ENCODE data around the gene PCDHGC3.
A peak's percentile ranks its signal among the peaks of the same experiment; 100 is the strongest.

PCDHGC3 gene

DNA sequence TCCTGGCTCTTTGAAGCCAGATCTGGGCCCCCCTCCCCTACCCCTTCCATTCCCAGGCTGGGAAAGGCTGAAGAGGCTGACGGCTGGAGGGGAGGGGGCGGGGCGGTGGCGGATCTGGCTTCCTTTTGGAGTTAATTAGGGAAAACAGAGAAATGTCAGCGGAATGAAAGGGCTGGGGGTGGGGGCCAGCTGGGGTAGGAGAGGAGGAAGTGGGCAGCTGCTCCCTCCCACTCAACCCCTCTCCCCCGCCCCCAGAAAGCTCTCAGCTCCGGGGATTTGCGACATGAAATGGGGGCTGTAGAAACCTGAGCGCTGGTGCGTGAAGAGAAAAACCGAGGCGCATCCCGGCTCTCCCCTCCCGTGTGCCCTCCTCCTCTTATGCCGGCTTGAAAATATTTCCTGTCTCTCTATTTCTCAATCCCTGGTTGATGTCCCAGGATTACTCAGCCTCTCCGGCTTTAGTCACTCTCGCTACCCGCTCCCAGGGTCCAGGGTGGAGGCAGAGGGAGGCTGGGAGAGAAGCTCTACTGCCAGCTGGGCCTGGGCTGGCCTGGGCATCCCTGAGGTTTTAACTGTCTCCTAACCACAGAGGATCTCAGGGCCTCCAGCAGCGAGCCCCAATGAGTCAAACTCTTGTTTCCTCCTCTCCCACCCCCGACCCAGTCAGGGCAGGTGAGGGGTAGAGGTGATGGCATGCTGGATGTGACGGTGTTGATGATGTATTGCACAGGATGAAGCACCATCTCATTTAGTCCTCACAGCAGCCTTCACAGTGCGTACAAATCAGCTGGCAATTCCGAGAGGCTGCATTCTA is 33.2 kb downstream of the PCDHGC3 start:
- no peak for DNase-seq

DNA sequence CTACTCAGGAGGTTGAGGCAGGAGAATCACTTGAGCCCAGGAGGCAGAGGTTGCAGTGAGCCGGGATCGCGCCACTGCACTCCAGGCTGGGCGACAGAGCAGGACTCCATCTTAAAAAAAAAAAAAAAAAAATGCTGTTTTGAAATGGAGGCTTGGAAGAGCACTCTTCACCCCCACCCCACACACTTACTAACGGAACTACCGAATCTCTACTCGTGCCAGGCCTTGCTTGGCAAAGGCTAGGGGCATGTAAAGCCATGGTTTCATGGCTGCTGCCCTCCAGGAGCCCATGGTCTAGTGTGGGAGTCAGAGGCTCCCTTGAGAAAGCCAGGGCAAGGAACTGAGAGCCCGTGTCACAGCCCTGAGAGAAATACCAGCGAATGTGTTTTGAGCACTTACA is 34.4 kb downstream of the PCDHGC3 start:
- DNase-seq, result no peak

DNA sequence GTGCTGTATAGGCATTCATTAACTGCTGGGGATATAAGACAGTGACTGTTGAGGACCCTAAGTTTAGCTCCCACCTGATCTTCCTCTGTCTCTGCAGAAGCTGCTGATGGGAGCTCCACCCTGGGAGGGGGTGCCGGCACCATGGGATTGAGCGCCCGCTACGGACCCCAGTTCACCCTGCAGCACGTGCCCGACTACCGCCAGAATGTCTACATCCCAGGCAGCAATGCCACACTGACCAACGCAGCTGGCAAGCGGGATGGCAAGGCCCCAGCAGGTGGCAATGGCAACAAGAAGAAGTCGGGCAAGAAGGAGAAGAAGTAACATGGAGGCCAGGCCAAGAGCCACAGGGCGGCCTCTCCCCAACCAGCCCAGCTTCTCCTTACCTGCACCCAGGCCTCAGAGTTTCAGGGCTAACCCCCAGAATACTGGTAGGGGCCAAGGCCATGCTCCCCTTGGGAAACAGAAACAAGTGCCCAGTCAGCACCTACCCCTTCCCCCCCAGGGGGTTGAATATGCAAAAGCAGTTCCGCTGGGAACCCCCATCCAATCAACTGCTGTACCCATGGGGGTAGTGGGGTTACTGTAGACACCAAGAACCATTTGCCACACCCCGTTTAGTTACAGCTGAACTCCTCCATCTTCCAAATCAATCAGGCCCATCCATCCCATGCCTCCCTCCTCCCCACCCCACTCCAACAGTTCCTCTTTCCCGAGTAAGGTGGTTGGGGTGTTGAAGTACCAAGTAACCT is 35.3 kb downstream of the PCDHGC3 start:
- DNase-seq, result no peak

DNA sequence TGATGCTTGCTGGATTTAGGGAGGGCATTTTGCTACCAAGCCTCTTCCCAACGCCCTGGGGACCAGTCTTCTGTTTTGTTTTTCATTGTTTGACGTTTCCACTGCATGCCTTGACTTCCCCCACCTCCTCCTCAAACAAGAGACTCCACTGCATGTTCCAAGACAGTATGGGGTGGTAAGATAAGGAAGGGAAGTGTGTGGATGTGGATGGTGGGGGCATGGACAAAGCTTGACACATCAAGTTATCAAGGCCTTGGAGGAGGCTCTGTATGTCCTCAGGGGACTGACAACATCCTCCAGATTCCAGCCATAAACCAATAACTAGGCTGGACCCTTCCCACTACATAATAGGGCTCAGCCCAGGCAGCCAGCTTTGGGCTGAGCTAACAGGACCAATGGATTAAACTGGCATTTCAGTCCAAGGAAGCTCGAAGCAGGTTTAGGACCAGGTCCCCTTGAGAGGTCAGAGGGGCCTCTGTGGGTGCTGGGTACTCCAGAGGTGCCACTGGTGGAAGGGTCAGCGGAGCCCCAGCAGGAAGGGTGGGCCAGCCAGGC is 36.1 kb downstream of the PCDHGC3 start:
- no peak for DNase-seq

DNA sequence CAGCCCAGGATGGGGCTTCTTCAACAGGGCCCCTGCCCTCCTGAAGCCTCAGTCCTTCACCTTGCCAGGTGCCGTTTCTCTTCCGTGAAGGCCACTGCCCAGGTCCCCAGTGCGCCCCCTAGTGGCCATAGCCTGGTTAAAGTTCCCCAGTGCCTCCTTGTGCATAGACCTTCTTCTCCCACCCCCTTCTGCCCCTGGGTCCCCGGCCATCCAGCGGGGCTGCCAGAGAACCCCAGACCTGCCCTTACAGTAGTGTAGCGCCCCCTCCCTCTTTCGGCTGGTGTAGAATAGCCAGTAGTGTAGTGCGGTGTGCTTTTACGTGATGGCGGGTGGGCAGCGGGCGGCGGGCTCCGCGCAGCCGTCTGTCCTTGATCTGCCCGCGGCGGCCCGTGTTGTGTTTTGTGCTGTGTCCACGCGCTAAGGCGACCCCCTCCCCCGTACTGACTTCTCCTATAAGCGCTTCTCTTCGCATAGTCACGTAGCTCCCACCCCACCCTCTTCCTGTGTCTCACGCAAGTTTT is 36.7 kb downstream of the PCDHGC3 start:
- DNase-seq, result peak; percentile 16

DNA sequence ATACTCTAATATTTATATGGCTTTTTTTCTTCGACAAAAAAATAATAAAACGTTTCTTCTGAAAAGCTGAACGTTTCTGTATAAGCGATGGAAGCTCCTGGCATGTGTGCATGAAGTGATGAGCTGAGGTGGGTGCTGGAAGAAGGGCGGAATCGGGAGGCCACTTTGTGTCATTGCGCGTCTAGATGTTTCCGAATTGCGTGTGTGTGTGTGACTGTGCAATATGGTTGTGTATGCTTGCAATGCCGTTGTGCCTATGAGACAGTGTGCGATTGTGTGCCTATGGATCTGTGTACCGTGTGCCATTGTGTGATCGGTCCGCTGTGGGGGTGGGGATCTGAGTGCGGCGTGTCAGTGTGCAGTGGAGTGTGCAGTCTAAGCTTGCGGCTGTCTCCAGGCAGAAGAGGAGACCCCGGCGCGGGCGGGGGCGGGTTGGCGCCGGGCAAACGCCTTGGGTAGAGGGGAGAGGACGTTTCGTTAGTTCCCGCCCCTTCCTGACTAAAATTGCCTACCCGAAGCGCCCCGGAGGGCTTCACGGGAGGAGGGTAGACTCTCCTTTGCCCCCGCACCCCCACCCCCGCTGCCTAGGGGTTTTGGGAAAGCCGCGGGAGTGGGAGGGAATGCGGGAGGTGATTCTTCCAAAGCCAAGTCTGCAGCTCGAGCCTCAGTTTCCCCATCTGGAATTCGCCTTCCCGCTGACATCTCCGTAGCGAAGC is 37.3 kb downstream of the PCDHGC3 start:
- DNase-seq, result no peak

DNA sequence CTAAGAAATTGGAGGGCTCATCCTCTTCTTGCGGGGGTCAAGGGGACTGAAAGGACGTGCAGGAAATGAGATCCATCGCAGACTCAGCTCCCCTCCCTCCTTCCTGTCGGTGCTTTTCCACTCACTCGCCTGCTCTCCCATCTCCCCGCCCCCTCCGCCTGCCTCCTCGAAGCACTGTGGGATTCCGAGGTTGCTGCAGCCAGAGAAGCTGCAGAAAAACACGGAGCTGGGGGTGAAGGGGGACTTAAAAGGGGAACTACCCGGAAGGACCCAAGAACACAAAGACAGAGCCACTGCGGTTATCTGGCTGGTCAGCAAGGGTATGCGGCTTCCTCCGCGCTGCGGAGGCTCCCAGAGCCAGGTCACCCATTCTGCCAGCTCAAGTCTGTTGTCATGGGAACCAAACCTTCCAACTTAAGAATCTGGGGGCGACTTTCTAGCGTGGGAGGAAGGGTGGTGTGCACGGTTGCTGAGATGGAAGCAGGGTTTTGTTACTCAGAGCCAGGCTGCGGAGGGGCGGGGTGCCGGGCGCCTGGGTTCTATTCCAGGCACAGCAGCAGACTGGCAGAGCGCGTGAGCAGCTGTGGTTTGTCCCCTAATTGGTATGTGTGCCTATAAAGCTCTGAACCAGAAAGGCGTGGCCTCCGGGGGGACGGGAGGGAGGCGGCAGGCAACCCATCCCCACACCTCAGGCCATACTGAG is 38.0 kb downstream of the PCDHGC3 start:
- DNase-seq, result no peak

DNA sequence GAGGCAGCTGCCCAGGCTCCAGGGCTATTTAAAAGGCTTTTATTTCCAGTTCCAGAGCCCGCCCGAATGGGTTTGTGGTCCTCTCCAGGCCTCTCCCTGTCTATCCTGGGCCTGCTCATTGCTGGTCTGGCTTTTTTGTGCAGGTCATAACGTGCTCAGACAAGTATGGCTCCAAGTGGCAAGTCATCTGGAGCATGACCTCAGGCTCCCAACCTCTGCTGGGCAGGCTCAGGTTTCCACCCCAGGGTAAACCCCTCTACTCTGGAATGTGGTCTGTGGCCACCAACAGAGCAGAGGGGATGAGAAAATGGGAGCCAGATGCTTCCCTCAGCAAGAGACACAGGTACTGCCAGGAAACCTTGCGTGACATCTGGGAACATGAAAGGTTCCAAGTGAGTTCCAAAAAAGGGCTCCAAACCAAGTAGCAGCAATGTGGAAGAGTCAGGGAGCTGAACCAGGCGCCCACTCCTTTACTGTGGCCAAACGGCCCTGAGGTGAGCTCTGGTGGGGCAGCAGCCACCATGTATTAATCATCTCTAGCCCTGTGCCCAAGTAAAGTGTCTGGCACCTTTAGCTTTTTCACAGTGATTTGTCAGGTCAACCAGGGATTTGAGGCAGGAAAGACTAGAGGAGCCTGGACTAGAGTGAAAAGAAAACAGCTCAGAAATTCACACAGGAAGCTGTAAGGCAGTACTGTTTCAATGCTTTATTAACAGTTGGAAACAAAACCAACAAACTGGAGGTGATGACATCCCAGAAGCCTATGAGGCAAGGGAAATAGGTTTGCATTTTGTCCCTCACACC is 38.8 kb downstream of the PCDHGC3 start:
- DNase-seq, result no peak

DNA sequence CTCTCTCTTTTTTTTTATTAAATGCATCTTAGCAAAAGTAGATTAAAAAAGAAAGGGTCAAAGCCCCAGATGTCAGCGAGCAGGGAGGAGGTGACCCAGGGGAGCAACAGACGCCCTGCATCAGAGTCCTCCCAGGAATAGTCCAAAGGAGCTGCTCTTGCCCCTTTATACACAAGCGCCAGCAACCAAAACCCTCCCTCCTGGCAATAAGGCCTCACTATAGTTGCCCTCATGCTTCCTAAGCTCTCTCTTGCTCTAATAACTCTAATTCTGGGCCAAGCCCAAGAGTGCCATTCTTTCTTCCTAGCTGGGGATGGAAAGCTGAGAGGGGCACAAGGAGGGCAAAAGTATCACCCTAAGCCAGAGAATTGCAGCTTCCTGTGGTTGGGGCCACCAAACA is 39.4 kb downstream of the PCDHGC3 start:
- DNase-seq, result no peak

DNA sequence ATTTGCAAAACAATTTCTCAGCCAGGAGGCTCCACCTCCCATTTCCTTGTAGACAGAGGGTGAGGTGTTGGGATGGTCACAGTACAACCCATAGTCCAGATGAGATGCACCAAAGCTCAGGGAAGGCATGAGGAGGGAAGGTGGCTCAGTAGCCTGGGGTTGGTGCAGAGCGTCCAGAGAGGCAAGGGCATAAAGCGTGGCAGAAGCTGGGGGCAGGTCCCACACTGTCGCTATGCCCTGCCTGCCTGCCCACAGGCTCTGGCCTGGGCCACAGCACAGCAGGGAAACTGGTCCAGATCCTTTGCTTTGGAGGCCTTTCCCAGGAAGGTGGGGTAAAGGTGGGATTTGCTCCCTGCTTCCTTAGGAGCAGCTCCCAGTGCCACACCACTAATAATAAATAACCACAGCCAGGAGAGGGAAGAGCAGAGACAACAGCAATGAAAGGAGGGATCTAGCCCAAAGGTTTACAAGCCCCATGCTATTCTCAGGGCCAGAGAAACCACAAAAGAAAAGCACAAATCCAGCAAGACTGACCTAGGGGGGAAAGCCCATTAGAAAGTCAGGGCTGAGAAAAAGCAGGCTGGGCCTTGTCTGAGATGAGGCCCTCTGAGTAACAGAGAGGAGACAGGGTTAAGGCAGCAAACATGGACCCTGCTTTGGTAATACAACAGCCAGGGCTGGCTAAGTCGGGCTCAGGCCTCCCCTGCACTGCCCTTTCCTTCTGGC is 40.3 kb downstream of the PCDHGC3 start:
- DNase-seq, result no peak

DNA sequence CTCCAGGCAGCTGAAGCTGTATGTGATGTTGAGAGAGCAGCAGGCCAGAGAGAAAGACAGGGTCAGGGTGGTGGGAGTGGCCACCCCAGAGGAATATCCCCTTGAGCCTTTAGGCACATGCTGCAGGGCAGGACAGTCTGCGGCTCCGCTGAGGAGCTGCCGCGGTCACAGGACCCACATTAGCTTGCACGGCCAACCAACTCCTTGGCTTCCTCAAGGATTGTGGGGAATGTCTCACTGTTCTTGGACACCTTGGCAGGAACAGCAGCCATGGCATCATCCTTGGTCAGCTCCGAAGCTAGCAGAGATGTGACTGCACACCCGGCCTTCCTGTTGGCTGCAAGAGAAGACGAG is 40.9 kb downstream of the PCDHGC3 start:
- DNase-seq, result no peak

DNA sequence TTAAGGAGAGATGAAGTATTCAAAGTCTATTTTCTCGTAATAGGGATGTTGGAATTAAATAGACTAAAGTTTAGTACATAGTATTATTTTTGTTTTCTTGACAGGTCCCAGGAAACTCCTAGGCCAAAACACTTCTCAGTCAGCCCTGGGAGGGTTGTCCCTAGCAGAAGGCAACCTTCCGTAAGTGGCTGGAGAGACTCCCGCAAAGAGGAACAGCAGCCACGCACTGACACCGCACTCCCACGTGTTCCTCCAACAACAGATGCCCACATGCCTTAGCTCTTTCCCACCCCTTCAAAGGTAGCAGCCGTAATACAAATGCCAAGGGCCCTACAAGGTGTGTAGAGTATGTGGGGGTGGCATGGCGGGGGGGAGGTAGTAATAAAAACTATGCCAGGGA is 41.5 kb downstream of the PCDHGC3 start:
- no peak for DNase-seq

DNA sequence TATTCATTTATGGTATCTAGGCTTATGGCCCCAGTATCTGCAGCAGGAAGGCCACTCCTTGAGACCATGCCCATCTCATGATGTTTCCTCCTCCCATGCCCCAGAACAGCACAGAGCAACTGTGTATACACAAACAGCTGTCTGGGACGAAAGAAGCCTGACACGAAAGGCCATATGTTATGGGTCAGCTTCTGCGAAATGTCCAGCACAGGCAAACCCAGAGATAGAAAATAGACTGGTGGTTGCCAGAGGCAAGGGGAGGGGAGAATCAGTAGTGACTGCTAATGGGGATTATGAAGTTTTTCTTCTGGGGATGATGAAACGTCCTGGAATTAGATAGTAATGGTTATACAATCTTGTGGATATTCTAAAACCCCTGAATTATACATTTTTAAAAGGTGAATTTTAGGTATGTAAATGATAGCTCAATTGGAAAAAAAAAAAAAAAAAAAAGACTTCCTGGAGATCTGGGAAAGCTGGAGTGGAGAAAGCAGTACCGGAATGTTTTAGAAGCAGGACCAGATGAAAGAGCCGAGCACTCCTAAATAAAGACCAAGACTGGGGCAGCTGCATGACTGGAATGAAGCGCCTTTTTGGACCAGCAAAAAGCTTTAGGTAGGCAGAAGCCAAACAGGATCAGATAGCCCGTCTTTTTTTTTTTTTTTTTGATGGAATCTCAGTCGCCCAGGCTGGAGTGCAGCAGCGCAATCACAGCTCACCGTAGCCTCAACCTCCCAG is 42.3 kb downstream of the PCDHGC3 start:
- DNase-seq, result no peak

DNA sequence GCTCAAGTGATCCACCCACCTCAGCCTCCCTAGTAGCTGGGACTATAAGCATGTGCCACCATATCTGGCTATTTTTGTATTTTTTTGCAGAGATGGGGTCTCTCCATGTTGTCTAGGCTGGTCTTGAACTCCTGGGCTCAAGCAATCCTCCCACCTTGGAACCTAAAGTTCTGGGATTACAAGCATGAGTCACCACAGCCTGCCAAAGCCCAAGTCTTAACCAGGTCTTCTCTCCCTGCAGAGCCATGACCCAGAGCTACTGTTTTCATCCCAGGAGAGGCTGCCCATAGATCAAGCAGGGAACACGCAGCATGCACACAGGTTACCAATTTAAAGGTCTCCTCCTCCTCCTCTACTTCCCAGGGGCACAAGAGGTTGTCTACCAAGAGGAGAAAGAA is 42.9 kb downstream of the PCDHGC3 start:
- no peak for DNase-seq

DNA sequence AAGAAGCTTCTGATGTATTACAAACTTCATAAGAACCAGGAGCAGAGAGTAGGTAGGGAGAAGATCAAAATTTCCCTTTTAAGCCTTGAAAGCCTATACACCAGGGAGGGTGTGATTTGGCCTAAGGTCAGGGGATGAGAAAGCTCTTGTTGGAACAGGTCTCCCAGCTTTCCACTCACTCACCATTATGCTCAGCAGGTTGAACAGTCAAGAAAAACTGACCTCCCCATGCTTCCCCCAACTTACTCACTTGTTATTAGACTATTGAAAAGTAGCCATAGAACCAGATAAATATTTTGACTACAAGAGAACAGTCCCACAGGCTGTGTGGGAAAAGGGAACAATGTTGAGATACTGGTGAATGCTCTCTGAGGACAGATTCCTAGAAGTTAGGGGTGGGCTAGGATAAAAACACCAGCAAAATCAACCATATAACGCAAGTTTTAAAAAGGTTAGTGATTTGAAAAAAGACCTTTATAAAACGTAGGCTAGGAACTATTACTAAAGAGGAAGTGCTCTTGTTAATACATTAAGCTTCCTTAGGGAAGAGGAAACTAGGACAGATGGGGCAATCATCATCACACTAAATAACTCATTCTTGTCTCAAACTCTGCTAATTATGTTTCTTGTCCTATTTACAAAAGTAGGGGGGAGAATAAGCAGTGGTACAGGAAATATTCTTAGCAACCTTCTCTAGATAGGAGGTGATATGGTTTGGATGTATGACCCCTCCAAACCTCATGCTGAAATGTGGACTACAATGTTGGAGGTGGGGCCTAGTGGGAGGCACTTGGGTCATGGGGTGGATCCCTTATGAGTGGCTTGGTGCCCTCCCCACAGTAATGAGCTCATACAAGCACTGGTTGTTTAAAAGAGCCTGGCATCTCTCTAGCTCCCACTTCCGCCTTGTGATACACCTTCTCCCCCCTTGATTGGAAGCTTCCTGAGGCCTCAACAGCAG is 44.1 kb downstream of the PCDHGC3 start:
- DNase-seq, result no peak

DNA sequence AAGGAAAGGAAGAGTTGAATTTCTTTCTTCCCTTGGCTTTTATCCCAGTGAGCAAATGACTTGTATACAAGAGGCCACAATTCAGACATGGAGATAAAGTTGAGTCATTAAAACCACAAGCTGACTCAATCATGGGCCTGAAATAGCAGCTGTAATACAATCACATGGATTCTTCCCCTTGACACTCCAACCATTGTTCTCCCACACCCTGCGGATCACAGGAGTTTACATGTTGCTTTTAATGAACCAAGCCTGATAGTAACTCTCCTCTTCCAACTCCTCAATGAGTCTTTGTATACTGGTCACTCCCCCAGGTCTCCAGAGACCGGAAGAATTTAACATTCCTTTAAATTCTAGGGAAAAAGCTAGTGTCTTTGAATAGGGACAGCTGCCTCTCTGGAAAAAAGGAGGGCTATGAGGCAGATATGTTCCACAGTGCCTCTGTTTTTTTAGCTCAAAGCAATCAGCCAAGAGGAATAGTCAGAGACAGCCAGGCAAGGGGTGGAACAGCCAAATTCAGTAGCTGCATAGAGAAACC is 45.5 kb downstream of the PCDHGC3 start:
- DNase-seq, result no peak

DNA sequence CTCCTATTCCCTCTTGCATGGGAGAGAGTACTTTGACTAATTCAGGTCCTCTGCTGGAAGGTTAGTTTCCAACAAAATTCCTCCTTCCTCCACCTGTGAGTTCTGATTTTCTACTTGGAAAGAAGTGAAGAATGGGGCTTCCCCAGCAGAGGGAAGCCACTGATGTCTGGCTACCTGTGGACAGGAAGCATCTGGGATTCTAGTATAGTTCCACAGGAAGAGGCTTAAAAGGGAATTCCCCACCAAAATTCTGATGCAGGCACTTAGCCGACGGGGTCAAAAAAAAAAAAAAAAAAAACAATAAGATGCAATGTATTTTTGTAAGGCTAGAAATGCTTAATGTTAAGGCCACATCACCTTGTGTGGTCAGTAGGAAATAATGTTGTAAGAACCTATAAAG is 46.5 kb downstream of the PCDHGC3 start:
- DNase-seq, result no peak

DNA sequence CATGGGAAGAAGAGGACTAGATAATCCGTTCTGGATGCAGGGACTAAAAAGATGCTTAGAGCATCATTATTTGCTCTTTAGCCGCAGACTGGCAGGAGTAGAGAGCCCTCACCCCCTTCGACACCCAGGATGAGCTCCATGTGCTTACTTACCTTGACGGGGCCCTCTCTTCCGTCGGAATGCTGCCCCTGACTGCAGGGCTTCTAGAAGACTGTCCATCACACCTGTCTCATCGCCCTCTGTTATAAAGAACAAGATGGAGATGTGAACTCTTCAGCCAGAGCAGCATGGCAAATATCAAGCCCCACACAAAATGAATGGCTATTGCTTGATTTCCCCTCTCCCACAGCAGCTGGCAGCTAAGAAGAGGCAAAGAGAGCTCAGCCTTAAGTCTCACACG is 48.2 kb downstream of the PCDHGC3 start:
- no peak for DNase-seq

All from SHP77 treated with DMSO at 0.1 percent for 48 hours (cell line).